ENCODE results near the gene PLXNC1.
A peak's percentile ranks its signal among the peaks of the same experiment; 100 is the strongest.

Gene PLXNC1

GRCh38 chr12:94147991-94148738, at the start of gene PLXNC1:
TSS of gene PLXNC1 (plus strand) at chr12:94148577. CDS start at chr12:94148972, 395 bp downstream.
- TF ChIP-seq GATA2 (IDR thresholded peaks at IDR 0.05; ENCODE audit: low read depth, low read length) (peak; percentile 11; the same call in 1 of the 2 replicates), GATA3 (IDR thresholded peaks at IDR 0.05; ENCODE audit: low read depth, low read length) (no peak)

- TF ChIP-seq GATA2 (IDR thresholded peaks at IDR 0.05; ENCODE audit: low read depth, low read length) (no peak), GATA3 (IDR thresholded peaks at IDR 0.05; ENCODE audit: low read depth, low read length) (no peak)
Observed at GRCh38 chr12:94099191-94099590, 49.2 kb upstream of the PLXNC1 start.

- no peak for TF ChIP-seq GATA3 (IDR thresholded peaks at IDR 0.05; ENCODE audit: low read depth, low read length)
- peak; percentile 64 for TF ChIP-seq GATA2 (IDR thresholded peaks at IDR 0.05; ENCODE audit: low read depth, low read length)
Observed at GRCh38 chr12:94099632-94100031, 48.7 kb upstream of the PLXNC1 start.

GRCh38 chr12:94100211-94100627, 48.2 kb upstream of the PLXNC1 start:
- TF ChIP-seq GATA2 (IDR thresholded peaks at IDR 0.05; ENCODE audit: low read depth, low read length), result no peak
- no peak for TF ChIP-seq GATA3 (IDR thresholded peaks at IDR 0.05; ENCODE audit: low read depth, low read length)

- TF ChIP-seq GATA2 (IDR thresholded peaks at IDR 0.05; ENCODE audit: low read depth, low read length), result no peak
- TF ChIP-seq GATA3 (IDR thresholded peaks at IDR 0.05; ENCODE audit: low read depth, low read length), result no peak
Observed at GRCh38 chr12:94100990-94101737, 47.2 kb upstream of the PLXNC1 start.

- no peak for TF ChIP-seq GATA2 (IDR thresholded peaks at IDR 0.05; ENCODE audit: low read depth, low read length)
- no peak for TF ChIP-seq GATA3 (IDR thresholded peaks at IDR 0.05; ENCODE audit: low read depth, low read length)
Observed at GRCh38 chr12:94101738-94102660, 46.4 kb upstream of the PLXNC1 start.

- no peak for TF ChIP-seq GATA3 (IDR thresholded peaks at IDR 0.05; ENCODE audit: low read depth, low read length)
- no peak for TF ChIP-seq GATA2 (IDR thresholded peaks at IDR 0.05; ENCODE audit: low read depth, low read length)
Observed at GRCh38 chr12:94103986-94104385, 44.4 kb upstream of the PLXNC1 start.

GRCh38 chr12:94107910-94108309, 40.5 kb upstream of the PLXNC1 start:
- TF ChIP-seq GATA3 (IDR thresholded peaks at IDR 0.05; ENCODE audit: low read depth, low read length), result no peak
- TF ChIP-seq GATA2 (IDR thresholded peaks at IDR 0.05; ENCODE audit: low read depth, low read length), result no peak

GRCh38 chr12:94109160-94109559, 39.2 kb upstream of the PLXNC1 start:
- TF ChIP-seq GATA3 (IDR thresholded peaks at IDR 0.05; ENCODE audit: low read depth, low read length) (no peak), GATA2 (IDR thresholded peaks at IDR 0.05; ENCODE audit: low read depth, low read length) (no peak)

- TF ChIP-seq GATA3 (IDR thresholded peaks at IDR 0.05; ENCODE audit: low read depth, low read length) (no peak), GATA2 (IDR thresholded peaks at IDR 0.05; ENCODE audit: low read depth, low read length) (no peak)
Observed at GRCh38 chr12:94110258-94110657, 38.1 kb upstream of the PLXNC1 start.

GRCh38 chr12:94111302-94111701, 37.1 kb upstream of the PLXNC1 start:
- TF ChIP-seq GATA3 (IDR thresholded peaks at IDR 0.05; ENCODE audit: low read depth, low read length), result no peak
- no peak for TF ChIP-seq GATA2 (IDR thresholded peaks at IDR 0.05; ENCODE audit: low read depth, low read length)

- TF ChIP-seq GATA2 (IDR thresholded peaks at IDR 0.05; ENCODE audit: low read depth, low read length), result no peak
- no peak for TF ChIP-seq GATA3 (IDR thresholded peaks at IDR 0.05; ENCODE audit: low read depth, low read length)
Observed at GRCh38 chr12:94112121-94112520, 36.3 kb upstream of the PLXNC1 start.

GRCh38 chr12:94114166-94114565, 34.2 kb upstream of the PLXNC1 start:
- TF ChIP-seq GATA3 (IDR thresholded peaks at IDR 0.05; ENCODE audit: low read depth, low read length), result no peak
- no peak for TF ChIP-seq GATA2 (IDR thresholded peaks at IDR 0.05; ENCODE audit: low read depth, low read length)

- TF ChIP-seq GATA2 (IDR thresholded peaks at IDR 0.05; ENCODE audit: low read depth, low read length) (no peak), GATA3 (IDR thresholded peaks at IDR 0.05; ENCODE audit: low read depth, low read length) (no peak)
Observed at GRCh38 chr12:94116191-94116590, 32.2 kb upstream of the PLXNC1 start.
